HG02798 (cell line): ENCODE data around the gene NCAM1.
"Not testable (repeated sequence)": the region's sequence is repeated elsewhere in the genome, so short reads cannot be mapped to it uniquely, and the experiment has no call there.

Source experiments
- ATAC-seq: cut with Tn5 transposase; IDR thresholded peaks from one replicate; pipeline ENCODE4 v1.9.1; 2021; ENCODE audit warnings: mild to moderate bottlenecking; ENCODE audit not compliant: unreplicated experiment, poor library complexity

NCAM1 gene

GRCh38 chr11:112961146-112961668 is at the start of gene NCAM1:
Gene NCAM1, plus strand, starts transcription at chr11:112961420.
- no peak for ATAC-seq

DNA sequence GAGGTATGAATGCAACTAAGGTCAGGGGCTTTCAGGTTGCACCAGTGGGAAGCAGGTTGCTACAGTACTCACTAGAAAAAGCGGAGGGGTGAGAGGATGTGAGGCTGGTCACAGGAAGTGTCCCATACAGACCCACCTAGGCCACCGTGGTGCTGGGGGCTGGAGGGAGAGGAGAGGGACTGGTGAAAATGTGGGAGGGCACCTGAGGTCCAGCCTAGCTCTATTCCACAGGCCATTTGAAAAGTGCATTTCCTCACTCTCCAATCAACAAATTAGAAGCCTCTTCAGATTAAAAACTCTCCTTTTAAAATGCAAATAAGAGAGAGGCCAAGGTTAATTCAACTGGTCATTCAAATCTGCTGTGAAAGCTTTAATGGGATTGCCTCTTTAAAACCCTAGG is 38.6 kb upstream of the NCAM1 start:
- ATAC-seq = no peak

- not testable (repeated sequence) for ATAC-seq
Measured at GRCh38 chr11:112924836-112925235, 36.4 kb upstream of the NCAM1 start.

DNA sequence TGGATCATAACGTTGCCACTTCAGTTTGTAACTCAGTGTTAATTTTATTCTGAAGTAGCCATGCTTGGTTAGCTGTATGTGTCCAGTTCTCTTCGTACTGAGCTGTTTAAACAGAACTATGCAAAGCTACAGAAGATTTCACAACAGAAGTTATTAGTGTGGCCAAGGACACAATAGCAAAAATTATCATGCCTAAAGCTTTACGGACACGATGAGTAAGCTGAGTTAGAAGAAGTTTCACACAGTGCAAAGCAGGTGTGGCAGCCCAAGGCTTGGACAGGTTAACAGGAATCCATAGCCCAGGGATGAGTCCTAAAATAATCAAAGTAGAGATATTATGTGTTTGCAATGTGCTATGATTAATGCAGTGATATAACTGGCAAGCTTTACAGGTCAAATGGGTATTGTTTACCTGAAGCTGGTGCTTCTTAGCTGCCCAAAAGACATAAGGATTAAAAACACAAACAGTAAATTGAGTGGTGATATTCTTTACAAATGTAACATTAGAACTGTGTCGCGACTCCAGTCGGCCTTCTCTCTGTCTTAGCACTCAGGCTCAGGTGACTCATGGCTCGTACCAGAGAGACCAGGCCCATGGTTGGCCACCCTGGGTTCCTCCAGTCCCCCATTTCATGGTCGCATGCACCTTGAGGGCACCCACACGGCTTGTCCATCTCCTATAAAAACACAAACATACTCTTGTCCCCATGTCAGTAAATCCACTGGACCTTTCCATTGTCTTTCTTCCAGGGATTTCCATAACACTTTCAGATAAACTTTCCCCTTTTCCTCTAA is 35.5 kb upstream of the NCAM1 start:
- no peak for ATAC-seq

DNA sequence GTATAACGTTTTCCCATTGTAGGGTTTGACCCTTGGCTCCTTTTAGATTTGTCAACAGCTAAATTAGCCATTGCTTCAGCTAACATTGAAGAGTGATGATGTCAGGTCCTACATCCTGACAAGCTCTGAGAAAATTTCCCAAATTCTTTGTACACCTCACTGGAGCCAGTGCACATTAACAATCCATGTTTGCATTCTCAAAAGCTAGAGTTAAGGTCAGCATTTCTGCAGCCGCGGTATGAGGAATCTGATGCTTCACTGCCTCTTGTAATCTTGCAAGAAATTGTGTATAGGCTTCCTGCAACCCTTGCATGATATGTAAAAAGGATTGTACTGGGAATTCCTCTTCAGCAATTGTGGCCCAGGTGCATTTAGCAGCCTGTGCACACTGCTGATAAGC is 33.1 kb upstream of the NCAM1 start:
- ATAC-seq = no peak

GRCh38 chr11:112929432-112929831 is 31.8 kb upstream of the NCAM1 start:
- no peak for ATAC-seq

- no peak for ATAC-seq
Measured at GRCh38 chr11:112931703-112932102, 29.5 kb upstream of the NCAM1 start.

- no peak for ATAC-seq
Measured at GRCh38 chr11:112932593-112932992, 28.6 kb upstream of the NCAM1 start.

DNA sequence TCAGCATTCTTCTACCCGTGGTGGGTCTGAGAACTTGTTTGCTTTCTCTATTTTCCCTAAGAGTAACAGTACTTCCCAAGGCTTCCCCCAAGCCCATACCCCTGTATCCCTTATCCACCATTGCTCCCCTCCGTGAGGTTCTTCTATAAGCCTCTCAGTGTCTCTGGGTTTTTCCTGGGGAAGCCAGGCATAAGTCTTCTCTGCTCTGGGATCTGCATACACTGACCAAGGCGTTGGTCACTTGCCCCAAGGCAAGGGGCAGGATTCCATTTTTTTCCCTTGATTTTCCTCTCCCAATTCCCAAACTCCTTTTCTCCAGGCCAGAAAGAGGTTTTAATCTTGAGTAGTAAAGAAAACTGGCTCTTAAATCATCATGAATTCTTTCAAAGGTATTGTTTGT is 27.2 kb upstream of the NCAM1 start:
- ATAC-seq = no peak

DNA sequence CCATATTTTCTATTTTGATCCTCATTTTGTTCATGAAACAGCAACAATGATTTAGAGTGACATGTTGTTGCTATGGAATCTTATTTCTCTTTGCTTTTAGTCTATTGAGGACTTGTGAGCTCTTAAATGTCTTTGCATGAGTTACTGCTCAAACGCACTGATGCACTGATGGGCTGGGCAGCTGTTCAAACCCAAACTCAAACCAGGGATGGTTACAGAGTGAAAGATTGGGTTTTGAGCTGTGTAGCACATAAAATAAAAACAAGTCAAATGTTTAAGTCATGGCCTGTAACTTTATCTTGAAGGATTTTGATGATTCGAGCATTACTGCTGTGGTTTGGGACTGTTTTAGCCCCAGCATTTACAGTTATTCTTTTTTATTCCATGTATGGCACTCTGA is 20.1 kb upstream of the NCAM1 start:
- no peak for ATAC-seq

GRCh38 chr11:112942966-112943643 is 18.1 kb upstream of the NCAM1 start:
- no peak for ATAC-seq

GRCh38 chr11:112946866-112947265 is 14.4 kb upstream of the NCAM1 start:
- ATAC-seq = no peak

- ATAC-seq = no peak
Measured at GRCh38 chr11:112949781-112950575, 11.2 kb upstream of the NCAM1 start.

DNA sequence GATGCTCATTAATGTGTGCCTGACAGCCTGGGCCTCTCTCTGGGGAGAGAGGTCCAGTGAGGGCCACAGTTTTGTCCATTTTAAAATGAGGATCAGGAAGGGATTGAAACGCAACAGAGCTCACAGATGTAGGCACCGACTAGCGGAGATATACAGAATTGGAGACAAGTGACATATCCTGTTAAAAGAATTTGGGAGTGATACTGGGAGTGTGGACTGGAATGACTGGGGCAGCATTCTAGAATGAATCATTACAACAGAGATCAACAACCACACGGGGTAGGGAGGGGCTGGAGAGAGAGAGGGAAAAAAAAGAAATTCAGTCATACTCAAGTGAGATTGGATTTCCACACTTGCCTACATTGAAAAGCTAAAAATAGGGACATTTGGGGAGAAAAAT is 2.5 kb upstream of the NCAM1 start:
- no peak for ATAC-seq

DNA sequence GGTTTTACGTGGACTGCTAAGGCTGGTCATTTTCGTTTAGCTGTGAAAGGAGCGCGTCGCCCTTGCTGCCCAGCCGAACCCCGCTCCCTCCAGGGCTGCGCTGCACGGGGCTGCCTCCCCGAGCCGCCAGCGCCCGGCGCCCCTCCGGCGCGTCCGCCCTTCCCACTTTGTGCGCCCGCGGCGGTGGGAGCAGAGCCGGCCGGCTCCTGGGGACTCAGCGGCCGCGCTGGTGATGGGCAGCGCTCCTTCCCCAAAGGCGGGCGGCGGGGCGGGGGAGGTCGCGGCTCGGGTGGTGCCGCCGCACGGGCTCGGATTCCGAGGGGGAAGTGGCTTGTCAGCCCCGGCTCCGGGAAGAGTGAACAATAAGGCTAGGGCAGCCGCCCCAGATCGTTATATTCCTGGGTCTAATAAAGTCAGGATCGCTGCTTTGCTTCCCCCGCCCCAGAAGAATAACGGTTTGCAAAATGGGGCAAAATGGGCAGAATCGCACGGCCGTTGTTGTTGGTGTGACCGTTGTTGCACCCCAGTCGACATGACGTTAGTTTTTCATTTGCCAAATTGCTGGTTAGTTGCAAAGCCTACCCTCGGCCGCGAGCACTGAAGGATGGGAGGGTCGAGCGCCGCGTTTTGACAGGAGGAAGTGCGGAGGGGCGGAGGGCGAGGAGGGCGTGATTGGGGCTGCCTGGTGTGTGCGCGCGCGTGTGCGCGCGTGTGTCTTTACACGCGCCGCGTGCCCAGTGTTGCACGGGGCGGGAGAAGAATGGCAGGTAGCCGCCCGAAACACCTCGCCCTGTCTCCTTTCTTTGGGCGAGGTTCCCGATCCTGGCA is 745 bp downstream of the NCAM1 start:
- ATAC-seq = no peak

- no peak for ATAC-seq
Measured at GRCh38 chr11:112962579-112963367, 1.6 kb downstream of the NCAM1 start.

DNA sequence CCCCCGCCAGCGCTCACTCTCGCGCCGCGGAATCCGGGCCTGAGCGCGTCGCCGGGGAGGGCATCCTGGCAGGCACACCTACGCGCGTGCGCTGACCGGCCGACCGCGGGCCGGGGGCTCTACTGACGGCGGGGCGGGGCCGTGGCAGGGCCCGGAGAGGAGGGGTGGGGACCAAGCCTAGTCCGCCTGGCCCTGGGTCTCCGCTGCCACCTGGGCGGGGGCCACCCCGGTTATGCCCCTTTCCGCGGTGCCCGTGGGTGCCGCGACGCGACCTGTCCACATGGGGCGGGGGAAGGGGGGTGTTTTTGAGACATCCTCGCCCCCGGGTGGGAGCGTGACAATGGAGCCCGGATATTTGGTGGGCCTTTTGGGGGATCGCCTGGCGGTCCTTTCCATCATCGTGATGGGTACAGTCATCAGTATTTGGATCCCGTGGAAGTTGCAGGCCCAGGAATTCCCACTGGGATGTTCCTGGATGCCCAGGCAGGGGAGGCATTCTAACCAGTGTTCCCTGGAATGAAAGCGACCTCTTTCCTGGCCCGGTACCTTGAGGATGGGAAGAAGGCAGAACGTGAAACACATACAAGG is 2.2 kb downstream of the NCAM1 start:
- ATAC-seq = no peak

GRCh38 chr11:112965656-112966055 is 4.4 kb downstream of the NCAM1 start:
- no peak for ATAC-seq

DNA sequence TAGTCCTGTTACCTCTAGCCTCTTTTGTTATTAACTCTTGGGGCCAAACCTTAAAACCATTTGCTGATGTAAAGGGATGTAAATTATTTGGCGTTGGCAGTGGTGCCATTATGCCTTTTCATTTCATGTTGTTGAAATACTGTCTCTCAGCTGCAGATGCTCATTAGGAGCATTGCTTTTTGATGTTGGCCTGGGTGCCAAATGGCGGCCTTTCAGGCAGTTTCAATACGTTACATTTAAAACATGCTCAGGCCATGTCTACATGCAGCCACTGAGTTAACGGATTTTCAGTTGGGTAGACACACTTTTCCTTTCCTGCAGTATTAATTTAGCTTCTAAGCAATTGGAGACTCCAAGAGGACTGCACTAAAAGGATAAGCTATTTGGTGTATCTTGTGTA is 5.3 kb downstream of the NCAM1 start:
- no peak for ATAC-seq
